GM12864 (cell line): ENCODE measurements around the gene TMEM245.
"Not testable (repeated sequence)": the region's sequence is repeated elsewhere in the genome, so short reads cannot be mapped to it uniquely, and the experiment has no call there.

Experiments used
- DNase-seq: peaks from one replicate; pipeline ENCODE4 v3.0.0-alpha.2; 2011; ENCODE audit warnings: low read depth
- H3K4me3 ChIP-seq: 2 replicates; pipeline ENCODE4 v1.5.1; 2011; ENCODE audit warnings: mild to moderate bottlenecking, low read depth, low read length, control low read depth
- CTCF ChIP-seq: IDR thresholded peaks from 2 replicates; pipeline ENCODE4 v1.5.1; 2011; ENCODE audit warnings: low read depth, mild to moderate bottlenecking, moderate library complexity, low read length, control low read depth, inconsistent platforms; ENCODE audit errors: missing control alignments

Gene TMEM245

GRCh38 chr9:109134167-109134578 lies 14.4 kb upstream of the TMEM245 start:
- no peak for DNase-seq
- no peak for TF ChIP-seq CTCF
- H3K4me3 ChIP-seq = no peak overlapping the region

- DNase-seq = no peak
- no peak overlapping the region for H3K4me3 ChIP-seq
- no peak for TF ChIP-seq CTCF
These were observed 13.8 kb upstream of the TMEM245 start for GRCh38 chr9:109133533-109133932.

GRCh38 chr9:109132567-109133021 lies 12.8 kb upstream of the TMEM245 start:
- TF ChIP-seq CTCF = no peak
- DNase-seq = no peak
- H3K4me3 ChIP-seq = no peak overlapping the region

- H3K4me3 ChIP-seq = no peak overlapping the region
- TF ChIP-seq CTCF = no peak
- no peak for DNase-seq
These were observed 9.9 kb upstream of the TMEM245 start for GRCh38 chr9:109129470-109130197.

- DNase-seq, H3K4me3 ChIP-seq: not testable (repeated sequence)
These were observed 6.9 kb upstream of the TMEM245 start for GRCh38 chr9:109126671-109127070.

GRCh38 chr9:109124121-109124520 lies 4.4 kb upstream of the TMEM245 start:
- no peak for TF ChIP-seq CTCF
- no peak overlapping the region for H3K4me3 ChIP-seq
- no peak for DNase-seq

- H3K4me3 ChIP-seq = no peak overlapping the region
- no peak for TF ChIP-seq CTCF
- no peak for DNase-seq
These were observed 3.2 kb upstream of the TMEM245 start for GRCh38 chr9:109122726-109123621.
